ENCODE results near the gene TMEM107.

TMEM107 gene

GRCh38 chr17:8155231-8155995, 20.8 kb downstream of the TMEM107 start:
- in situ Hi-C loops (cut with HindIII; ENCODE audit: low pct_ligation_motif_present, low sequenced_read_pairs): no loop called here
- peaks cover 13% of the 10 kb centered on the region for H3K36me3 ChIP-seq (replicated peaks)
- no peak for DNase-seq
- TF ChIP-seq, protein P1, sequence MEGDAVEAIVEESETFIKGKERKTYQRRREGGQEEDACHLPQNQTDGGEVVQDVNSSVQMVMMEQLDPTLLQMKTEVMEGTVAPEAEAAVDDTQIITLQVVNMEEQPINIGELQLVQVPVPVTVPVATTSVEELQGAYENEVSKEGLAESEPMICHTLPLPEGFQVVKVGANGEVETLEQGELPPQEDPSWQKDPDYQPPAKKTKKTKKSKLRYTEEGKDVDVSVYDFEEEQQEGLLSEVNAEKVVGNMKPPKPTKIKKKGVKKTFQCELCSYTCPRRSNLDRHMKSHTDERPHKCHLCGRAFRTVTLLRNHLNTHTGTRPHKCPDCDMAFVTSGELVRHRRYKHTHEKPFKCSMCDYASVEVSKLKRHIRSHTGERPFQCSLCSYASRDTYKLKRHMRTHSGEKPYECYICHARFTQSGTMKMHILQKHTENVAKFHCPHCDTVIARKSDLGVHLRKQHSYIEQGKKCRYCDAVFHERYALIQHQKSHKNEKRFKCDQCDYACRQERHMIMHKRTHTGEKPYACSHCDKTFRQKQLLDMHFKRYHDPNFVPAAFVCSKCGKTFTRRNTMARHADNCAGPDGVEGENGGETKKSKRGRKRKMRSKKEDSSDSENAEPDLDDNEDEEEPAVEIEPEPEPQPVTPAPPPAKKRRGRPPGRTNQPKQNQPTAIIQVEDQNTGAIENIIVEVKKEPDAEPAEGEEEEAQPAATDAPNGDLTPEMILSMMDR (IDR thresholded peaks at IDR 0.05; ENCODE audit: low read depth, low read length, missing control alignments): no peak
- H3K27me3 ChIP-seq (replicated peaks): no peaks in the 10 kb centered on the region
- peak overlapping the region; percentile 77 for H3K4me3 ChIP-seq (ENCODE audit: low read depth, low read length)
- H3K27ac ChIP-seq: peak overlapping the region; percentile 91

- DNase-seq: no peak
- H3K27me3 ChIP-seq (replicated peaks): no peaks in the 10 kb centered on the region
- in situ Hi-C loops (cut with HindIII; ENCODE audit: low pct_ligation_motif_present, low sequenced_read_pairs): no loop called here
- H3K27ac ChIP-seq: peak overlapping the region; percentile 91
- TF ChIP-seq, protein P1 (IDR thresholded peaks at IDR 0.05; ENCODE audit: low read depth, low read length, missing control alignments): no peak
- peaks cover 18% of the 10 kb centered on the region for H3K36me3 ChIP-seq (replicated peaks)
- H3K4me3 ChIP-seq (ENCODE audit: low read depth, low read length): peak overlapping the region; percentile 77
Observed at GRCh38 chr17:8154608-8155155, 21.5 kb downstream of the TMEM107 start.

- Histone ChIP-seq H3K36me3 (replicated peaks) (peaks cover 19% of the 10 kb centered on the region), H3K4me3 (ENCODE audit: low read depth, low read length) (peak overlapping the region; percentile 77), H3K27me3 (replicated peaks) (no peaks in the 10 kb centered on the region), H3K27ac (peak overlapping the region; percentile 99)
- TF ChIP-seq, protein P1 (IDR thresholded peaks at IDR 0.05; ENCODE audit: low read depth, low read length, missing control alignments): no peak
- DNase-seq: peak; percentile 99
- in situ Hi-C loops (cut with HindIII; ENCODE audit: low pct_ligation_motif_present, low sequenced_read_pairs): no loop called here
Observed at GRCh38 chr17:8153957-8154607, 22.1 kb downstream of the TMEM107 start.

GRCh38 chr17:8153525-8153956, 22.6 kb downstream of the TMEM107 start:
- peak; percentile 94 for DNase-seq
- in situ Hi-C loops (cut with HindIII; ENCODE audit: low pct_ligation_motif_present, low sequenced_read_pairs): no loop called here

DNA sequence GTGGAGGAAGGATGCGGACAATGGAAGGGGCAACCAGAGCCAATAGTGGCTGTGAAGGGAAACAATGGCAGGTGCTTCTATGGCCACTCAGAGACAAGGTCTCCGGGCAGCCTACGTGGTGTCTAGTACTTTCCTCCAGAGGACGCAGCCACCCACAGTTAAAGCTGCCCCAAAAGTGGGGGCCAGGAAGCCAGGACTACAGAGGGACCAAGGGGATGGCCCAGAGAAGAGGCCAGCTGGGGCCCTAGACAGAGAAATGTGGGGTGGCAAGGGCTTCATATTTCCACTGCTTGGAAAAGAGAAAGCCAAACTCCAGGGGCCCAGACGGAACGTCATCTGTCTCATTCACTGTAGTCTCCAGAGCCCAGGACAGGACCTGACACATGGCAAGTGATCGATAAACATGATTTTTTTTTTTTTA, 23.1 kb downstream of the TMEM107 start:
- DNase-seq: no peak
- peaks cover 25% of the 10 kb centered on the region for H3K36me3 ChIP-seq (replicated peaks)
- H3K4me3 ChIP-seq (ENCODE audit: low read depth, low read length): no peak overlapping the region
- in situ Hi-C loops (cut with HindIII; ENCODE audit: low pct_ligation_motif_present, low sequenced_read_pairs): no loop called here
- TF ChIP-seq, protein P1 (IDR thresholded peaks at IDR 0.05; ENCODE audit: low read depth, low read length, missing control alignments): no peak
- peak overlapping the region; percentile 99 for H3K27ac ChIP-seq
- H3K27me3 ChIP-seq (replicated peaks): no peaks in the 10 kb centered on the region

More at GRCh38 chr17:8153525-8153956, 22.6 kb downstream of the TMEM107 start:
- H3K27ac ChIP-seq: peak overlapping the region; percentile 99
- TF ChIP-seq, protein P1 (IDR thresholded peaks at IDR 0.05; ENCODE audit: low read depth, low read length, missing control alignments): no peak
- no peaks in the 10 kb centered on the region for H3K27me3 ChIP-seq (replicated peaks)
- peak overlapping the region; percentile 22 for H3K4me3 ChIP-seq (ENCODE audit: low read depth, low read length)
- peaks cover 23% of the 10 kb centered on the region for H3K36me3 ChIP-seq (replicated peaks)
